Measurements from ENCODE around the gene PPP6R2.

The PPP6R2 gene

GRCh38 chr22:50454556-50455075, 111.5 kb downstream of the PPP6R2 start:
- DNase-seq, result no peak

GRCh38 chr22:50455201-50455600, 112.1 kb downstream of the PPP6R2 start:
- DNase-seq, result no peak

GRCh38 chr22:50456026-50456425, 112.9 kb downstream of the PPP6R2 start:
- DNase-seq, result no peak

- no peak for DNase-seq
Measured at GRCh38 chr22:50456466-50457234, 113.5 kb downstream of the PPP6R2 start.

GRCh38 chr22:50459016-50459415, 115.9 kb downstream of the PPP6R2 start:
- no peak for DNase-seq

GRCh38 chr22:50459496-50460140, 116.5 kb downstream of the PPP6R2 start:
- no peak for DNase-seq

- DNase-seq, result no peak
Measured at GRCh38 chr22:50460938-50461337, 117.8 kb downstream of the PPP6R2 start.

GRCh38 chr22:50461536-50461935, 118.4 kb downstream of the PPP6R2 start:
- DNase-seq, result no peak

GRCh38 chr22:50461979-50462540, 118.9 kb downstream of the PPP6R2 start:
- no peak for DNase-seq

GRCh38 chr22:50463188-50463900, 120.2 kb downstream of the PPP6R2 start:
- DNase-seq, result no peak

GRCh38 chr22:50464451-50464850, 121.3 kb downstream of the PPP6R2 start:
- DNase-seq, result no peak

GRCh38 chr22:50465066-50465930, 122.2 kb downstream of the PPP6R2 start:
- no peak for DNase-seq

GRCh38 chr22:50467341-50467740, 124.2 kb downstream of the PPP6R2 start:
- DNase-seq, result no peak

- no peak for DNase-seq
Measured at GRCh38 chr22:50467773-50468440, 124.8 kb downstream of the PPP6R2 start.

- DNase-seq, result no peak
Measured at GRCh38 chr22:50468626-50469025, 125.5 kb downstream of the PPP6R2 start.

GRCh38 chr22:50469377-50470305, 126.5 kb downstream of the PPP6R2 start:
- peak; percentile 76 for DNase-seq

- DNase-seq, result no peak
Measured at GRCh38 chr22:50470491-50470890, 127.4 kb downstream of the PPP6R2 start.

- no peak for DNase-seq
Measured at GRCh38 chr22:50471197-50471847, 128.2 kb downstream of the PPP6R2 start.

GRCh38 chr22:50471962-50472361, 128.8 kb downstream of the PPP6R2 start:
- no peak for DNase-seq

- no peak for DNase-seq
Measured at GRCh38 chr22:50473088-50473487, 130.0 kb downstream of the PPP6R2 start.

Data from NCI-H1694 (cell line).